Activated T-cell treated with anti-CD3 and anti-CD28 coated beads, Interleukin-2, amount 50 U/mL, for 48 hours (primary cell): Measurements from ENCODE around the gene TMEM135.
"Not testable (repeated sequence)": the region's sequence is repeated elsewhere in the genome, so short reads cannot be mapped to it uniquely, and the experiment has no call there.

Experiments
- DNase-seq, 2 experiments: peaks; one replicate each; pipeline ENCODE4 v3.0.0-alpha.2; 2020

Gene TMEM135

DNA sequence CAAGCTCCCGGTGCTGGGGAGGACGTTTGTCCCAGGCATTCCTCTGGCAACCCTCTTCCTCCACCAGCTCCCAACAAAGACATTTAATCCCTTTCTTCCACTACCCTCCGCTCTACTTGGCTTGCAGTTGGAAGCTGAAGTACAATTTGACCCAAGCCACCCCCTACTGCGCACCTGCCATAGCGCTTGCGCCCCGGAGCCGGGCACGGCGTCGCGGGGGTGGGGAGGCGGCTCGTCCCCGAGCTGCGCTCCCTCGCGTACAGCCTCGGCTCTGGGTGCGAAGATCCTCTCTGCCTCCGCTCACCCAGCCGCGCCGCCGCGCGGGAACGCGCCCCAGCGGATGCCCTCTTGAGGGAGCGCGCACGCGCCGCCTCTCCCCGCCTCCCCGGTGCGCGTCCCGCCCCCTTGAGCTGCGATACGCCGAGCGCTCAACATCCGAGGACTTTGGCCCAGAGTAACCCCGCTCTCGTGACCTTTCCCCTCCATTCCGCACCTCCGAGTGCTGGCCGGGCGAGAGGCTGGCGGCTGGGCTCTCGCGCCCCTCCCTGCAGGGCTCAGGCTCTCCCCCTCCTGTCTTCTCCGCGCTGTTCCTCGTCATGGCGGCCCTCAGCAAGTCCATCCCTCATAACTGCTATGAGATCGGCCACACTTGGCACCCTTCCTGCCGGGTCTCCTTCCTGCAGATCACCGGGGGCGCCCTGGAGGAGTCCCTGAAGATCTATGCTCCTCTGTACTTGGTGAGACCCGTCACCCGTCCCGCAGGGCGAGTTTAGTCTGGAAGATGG, at the start of gene TMEM135:
Gene TMEM135 (plus strand): TSS at position 485 of the 785 bp plus-strand sequence. CDS start 112 bp downstream, at position 597.
- DNase-seq, result peak; percentile 96 to 98

GRCh38 chr11:86988351-86988881, 49.3 kb upstream of the TMEM135 start:
- DNase-seq, result no peak

- DNase-seq, result no peak
These were observed 47.7 kb upstream of the TMEM135 start for GRCh38 chr11:86990031-86990430.

- DNase-seq, result no peak
These were observed 47.2 kb upstream of the TMEM135 start for GRCh38 chr11:86990515-86990914.

DNA sequence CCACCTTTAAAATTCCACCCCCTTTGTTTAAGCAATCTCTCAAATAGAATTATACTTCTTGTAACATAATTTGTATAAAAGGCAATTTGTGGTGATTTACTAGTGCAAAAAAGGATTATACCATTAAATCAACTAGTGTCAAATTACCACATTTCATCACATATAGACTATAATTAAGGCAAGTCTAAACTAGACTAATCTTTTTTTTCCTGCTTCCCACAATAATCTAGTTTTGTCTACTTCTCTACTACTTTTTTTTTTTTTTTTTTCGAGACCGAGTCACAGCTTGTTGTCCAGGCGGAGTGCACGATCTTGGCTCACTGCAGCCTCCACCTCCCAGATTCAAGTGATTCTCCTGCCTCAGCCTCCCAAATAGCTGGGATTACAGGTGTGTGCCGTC, 46.4 kb upstream of the TMEM135 start:
- no peak for DNase-seq

GRCh38 chr11:86992340-86992739, 45.4 kb upstream of the TMEM135 start:
- DNase-seq, result not testable (repeated sequence)

DNA sequence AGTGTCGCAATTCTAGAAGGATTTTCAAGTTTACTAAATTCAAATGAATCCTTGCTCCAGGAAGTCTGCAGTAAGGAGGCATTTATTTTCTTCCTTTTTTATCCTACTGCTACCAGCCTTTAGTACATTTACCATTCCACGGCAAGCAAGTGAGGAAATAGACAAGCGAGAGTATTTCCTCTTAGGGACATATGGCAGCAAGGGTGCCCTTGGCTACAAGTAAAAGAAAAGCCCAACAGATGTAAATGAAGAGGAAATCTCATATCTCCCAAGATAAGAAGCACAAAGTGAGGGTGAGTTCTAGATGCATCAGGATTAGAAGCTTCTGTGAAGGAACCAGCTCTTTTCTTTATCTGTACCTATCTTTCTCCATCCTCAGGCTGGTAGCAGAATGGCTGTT, 44.7 kb upstream of the TMEM135 start:
- DNase-seq, result no peak

DNA sequence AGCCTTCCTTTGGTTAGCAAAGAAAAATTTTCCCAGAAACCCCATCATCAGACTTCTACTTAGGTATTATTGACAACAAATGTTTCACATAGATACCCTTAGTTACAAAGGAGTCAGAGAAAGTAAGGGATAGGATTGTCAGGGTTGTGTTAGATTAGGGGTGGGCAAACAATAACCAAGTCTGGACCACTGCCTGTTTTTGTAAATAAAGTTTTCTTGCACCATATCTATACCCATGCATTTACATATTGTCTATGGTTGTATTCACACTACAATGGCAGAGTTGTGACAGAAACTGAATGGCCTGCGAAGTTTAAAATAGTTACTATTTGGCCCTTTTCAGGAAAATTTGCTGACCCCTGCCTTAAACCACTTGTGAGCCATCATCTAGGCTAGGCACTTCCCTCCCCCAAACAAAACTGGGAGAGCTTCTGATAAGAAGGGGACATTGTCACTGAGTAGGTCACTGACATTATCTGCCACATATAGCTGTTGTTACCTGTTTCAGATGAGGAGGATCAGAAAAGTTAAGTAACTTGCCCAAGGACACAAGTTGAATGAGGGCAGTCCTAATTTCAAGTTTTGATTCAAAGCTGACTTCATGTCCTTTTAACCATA, 40.7 kb upstream of the TMEM135 start:
- DNase-seq, result no peak

- no peak for DNase-seq
These were observed 38.3 kb upstream of the TMEM135 start for GRCh38 chr11:86999388-86999787.

DNA sequence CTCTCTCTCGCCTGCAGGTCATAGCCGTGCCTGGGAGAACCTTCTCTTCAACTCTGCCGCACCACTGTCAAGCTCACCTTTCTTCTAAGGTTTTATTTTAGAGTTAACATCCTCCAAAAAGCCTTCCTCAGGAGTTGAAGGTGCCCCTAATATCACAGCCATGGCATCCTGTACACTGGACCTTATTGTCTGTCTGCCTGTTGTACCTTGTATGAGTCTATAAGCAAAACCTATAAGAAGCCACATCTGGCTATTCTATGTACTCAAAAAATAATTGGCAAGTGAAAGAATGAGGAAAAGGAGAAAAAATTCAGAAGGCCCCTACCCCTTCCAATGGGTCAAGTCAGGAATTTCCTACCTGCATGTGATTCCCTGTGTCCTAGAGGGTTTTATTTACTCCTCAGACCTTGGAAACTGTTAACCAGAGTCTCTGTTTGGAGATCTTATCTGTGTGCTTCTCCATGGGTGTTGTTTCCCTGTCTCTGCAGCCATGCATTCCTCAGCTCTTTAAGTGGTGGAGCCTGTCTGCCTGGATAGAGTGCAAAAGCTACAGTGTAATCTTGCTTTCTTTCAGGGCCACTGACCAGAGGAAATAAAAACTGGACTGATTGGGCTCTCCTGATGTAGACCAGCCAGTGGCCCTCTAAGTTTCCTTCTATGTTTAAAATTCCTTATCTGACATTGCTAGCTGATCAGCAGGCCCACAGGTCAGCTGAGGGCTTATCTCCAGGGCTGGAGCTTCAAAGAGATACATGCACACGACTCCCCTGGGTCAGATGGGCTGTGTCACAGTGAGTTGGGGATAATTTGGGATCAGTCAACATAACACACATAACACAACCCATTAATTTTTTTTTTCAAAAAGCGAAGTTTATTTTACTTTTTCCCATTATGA, 37.6 kb upstream of the TMEM135 start:
- DNase-seq, result no peak

DNA sequence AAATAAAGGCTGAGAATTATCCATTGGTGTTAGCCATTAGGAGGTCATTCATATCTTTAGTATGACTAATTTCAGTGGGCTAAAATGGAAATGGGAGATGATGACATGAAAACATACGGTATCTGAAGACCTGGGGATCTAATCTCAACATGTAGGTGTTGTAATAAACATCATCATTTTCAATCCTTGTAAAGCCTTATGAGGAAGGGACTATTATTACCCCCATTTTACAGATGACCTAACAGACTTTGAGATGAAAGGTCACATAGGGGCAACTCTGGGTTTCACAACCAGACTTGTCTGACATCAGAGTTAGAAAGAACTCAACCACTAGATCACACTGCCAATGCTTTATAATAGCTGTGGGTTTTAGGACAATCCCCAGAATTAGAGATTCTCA, 34.8 kb upstream of the TMEM135 start:
- DNase-seq, result no peak

DNA sequence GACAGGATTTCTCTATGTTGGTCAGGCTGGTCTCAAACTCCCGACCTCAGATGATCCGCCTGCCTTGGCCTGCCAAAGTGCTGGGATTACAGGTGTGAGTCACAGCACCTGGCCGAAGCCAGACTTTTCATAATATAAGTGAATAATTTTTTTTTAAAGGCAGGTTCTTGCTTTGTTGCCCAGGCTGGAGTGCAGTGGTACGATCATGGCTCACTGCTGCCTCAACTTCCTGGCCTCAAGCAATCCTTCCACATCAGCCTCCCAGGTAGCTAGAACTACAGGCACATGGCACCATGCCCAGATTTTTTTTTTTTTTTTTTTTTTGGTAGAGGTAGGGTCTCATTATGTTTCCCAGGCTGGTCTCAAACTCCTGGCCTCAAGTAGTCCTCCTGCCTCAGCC, 33.5 kb upstream of the TMEM135 start:
- not testable (repeated sequence) for DNase-seq

GRCh38 chr11:87005569-87005921, 32.2 kb upstream of the TMEM135 start:
- DNase-seq, result no peak

DNA sequence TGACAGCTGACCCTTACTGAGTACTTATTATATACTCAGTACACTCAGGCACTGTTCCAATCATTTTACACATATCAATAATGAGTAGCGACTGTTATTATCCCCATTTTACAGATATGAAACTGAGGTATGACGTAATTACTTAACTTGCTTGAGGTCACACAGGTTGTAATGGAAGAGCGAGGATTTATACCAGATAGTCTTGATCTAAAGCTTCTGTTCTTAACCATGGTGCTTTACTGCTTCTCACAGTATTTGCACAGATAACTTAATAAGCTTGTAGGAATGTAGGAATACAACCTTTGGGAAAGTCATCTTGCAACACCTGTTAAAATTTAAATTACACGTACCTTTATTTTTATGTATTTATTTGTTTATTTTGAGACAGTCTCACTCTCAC, 31.7 kb upstream of the TMEM135 start:
- no peak for DNase-seq

- DNase-seq, result no peak
These were observed 29.8 kb upstream of the TMEM135 start for GRCh38 chr11:87007963-87008362.

GRCh38 chr11:87012089-87012488, 25.6 kb upstream of the TMEM135 start:
- no peak for DNase-seq

- DNase-seq, result no peak
These were observed 25.1 kb upstream of the TMEM135 start for GRCh38 chr11:87012673-87013072.

GRCh38 chr11:87013912-87014825, 23.6 kb upstream of the TMEM135 start:
- DNase-seq, result no peak

DNA sequence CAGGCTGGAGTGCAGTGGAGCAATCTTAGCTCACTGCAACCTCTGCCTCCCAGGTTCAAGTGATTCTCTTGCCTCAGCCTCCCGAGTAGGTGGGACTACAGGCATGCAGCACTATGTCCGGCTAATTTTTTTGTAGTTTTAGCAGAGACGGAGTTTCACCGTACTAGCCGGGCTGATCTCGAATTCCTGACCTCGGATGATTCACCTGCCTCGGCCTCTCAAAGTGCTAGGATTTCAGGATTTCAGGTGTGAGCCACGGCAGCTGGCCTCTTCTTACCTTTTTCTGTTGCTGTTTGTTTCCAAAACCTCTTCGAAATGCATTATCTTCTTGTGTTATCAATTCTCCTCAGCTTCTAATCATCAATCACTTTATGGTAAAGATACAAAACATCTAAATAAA, 22.1 kb upstream of the TMEM135 start:
- DNase-seq, result no peak

GRCh38 chr11:87019613-87020271, 18.0 kb upstream of the TMEM135 start:
- no peak for DNase-seq

GRCh38 chr11:87020336-87020735, 17.4 kb upstream of the TMEM135 start:
- no peak for DNase-seq
